Left ventricle myocardium inferior (tissue), 1 donor: ENCODE measurements around the gene CDK5RAP3. TPM values are rescaled to one million over a fixed set of nuclear protein-coding genes. Genes with fewer than 3 reads are reported as not detected.

Experiments
- DNase-seq: peaks from one replicate; pipeline ENCODE4 v3.0.0-alpha.2; 2020
- H3K27ac ChIP-seq: fragments of 200-600 bp; replicated peaks from 2 replicates; pipeline ENCODE4 v1.8.0; 2021
- H3K27me3 ChIP-seq: fragments of 200-600 bp; 2 replicates; pipeline ENCODE4 v1.8.0; 2021; ENCODE audit warnings: low read depth
- H3K36me3 ChIP-seq: fragments of 200-600 bp; 2 replicates; pipeline ENCODE4 v1.8.0; 2021
- H3K4me1 ChIP-seq: fragments of 200-600 bp; 2 replicates; pipeline ENCODE4 v1.8.0; 2021
- H3K4me3 ChIP-seq: fragments of 200-600 bp; 2 replicates; pipeline ENCODE4 v1.8.0; 2021; ENCODE audit warnings: mild to moderate bottlenecking, moderate library complexity
- H3K9me3 ChIP-seq: fragments of 200-600 bp; replicated peaks from 2 replicates; pipeline ENCODE4 v1.8.0; 2021
- intact Hi-C: fragments of 100-400 bp; cut with micrococcal nuclease; formaldehyde crosslinking; loops from one replicate; pipeline ENCODE4 v1.11.0; 2022
- total RNA-seq: library from RNA; stranded (reverse); fragmentation: NEBNext Ultra II Directional; extraction: Animal tissue kit (Norgen Biotek cat#: 25700); gene quantifications from one replicate; pipeline ENCODE4 v1.2.1, GENCODE V29; 2021
- TF ChIP-seq, protein P1 (sequence below): fragments of 200-600 bp; IDR thresholded peaks from 2 replicates; pipeline ENCODE4 v1.8.0; 2021; ENCODE audit warnings: antibody characterized with exemption, mild to moderate bottlenecking, borderline replicate concordance
- donor health status: DM: no; HTN: yes; CAD: no; lungs with severe emphysema.

CDK5RAP3 gene
- total RNA-seq, 1 donor from 2014 or later: 50.1 TPM

DNA sequence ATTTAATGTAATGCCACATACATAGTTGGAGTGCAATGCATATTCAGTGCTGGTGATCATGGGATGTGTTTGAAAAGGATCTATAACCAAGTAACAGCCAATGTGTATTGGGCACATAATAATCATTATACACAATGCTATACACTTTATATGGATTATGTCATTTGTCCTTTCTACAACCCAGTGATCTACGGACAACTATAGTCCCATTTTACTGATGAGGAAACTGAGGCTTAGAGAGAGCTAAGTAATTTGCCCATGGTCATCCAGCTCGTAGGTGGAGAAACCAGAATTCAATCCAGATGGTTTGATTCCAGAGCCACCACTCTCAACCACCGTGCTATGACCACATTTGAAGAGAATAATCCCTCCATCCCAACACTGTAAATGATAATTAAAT, 39.3 kb downstream of the CDK5RAP3 start:
- H3K27ac ChIP-seq: no peak overlapping the region
- H3K36me3 ChIP-seq: no peaks in the 10 kb centered on the region
- no peaks in the 10 kb centered on the region for H3K9me3 ChIP-seq
- intact Hi-C loops: no loop called here
- peaks cover 15% of the 10 kb centered on the region for H3K4me1 ChIP-seq
- H3K4me3 ChIP-seq: no peak overlapping the region
- H3K27me3 ChIP-seq: peaks cover 73% of the 10 kb centered on the region
- TF ChIP-seq, protein P1, sequence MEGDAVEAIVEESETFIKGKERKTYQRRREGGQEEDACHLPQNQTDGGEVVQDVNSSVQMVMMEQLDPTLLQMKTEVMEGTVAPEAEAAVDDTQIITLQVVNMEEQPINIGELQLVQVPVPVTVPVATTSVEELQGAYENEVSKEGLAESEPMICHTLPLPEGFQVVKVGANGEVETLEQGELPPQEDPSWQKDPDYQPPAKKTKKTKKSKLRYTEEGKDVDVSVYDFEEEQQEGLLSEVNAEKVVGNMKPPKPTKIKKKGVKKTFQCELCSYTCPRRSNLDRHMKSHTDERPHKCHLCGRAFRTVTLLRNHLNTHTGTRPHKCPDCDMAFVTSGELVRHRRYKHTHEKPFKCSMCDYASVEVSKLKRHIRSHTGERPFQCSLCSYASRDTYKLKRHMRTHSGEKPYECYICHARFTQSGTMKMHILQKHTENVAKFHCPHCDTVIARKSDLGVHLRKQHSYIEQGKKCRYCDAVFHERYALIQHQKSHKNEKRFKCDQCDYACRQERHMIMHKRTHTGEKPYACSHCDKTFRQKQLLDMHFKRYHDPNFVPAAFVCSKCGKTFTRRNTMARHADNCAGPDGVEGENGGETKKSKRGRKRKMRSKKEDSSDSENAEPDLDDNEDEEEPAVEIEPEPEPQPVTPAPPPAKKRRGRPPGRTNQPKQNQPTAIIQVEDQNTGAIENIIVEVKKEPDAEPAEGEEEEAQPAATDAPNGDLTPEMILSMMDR: no peak
- DNase-seq: no peak

DNA sequence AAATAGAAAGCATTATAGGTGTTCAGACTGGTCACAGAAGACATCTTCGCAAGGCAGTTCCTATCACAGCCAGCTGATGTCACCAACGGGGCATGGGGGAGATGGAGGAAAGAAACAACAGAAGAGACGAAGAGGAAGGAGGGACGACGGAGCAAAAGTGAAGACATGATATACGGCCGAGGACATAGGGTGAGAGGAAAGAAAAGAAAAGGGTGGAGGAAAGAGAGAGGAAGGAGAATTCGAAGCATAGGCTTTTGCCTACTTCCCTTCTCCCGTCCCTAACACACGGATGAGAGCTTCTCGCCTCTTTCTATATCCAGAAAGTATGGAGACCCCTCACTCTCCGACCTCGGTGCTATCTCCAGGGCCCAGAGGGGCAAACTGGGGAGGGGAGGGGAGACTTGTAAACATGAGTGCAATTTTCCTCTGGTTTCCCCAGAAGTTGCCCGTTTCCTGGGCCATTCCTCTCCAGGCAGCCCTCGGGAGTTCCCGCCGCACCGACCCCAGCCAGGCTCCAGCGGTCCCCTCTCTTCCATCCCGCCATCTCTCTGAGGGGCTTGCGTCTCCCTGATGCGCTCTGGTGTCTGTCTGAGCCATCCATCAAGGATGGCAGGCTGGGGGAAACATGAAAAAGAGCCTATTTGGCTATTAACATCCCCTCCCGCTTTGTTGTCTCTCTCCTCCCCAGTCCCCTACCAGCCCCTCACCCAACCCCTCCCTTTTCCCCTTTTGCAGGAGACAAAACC, 40.7 kb downstream of the CDK5RAP3 start:
- intact Hi-C loops: no loop called here
- TF ChIP-seq, protein P1: peak; percentile 38
- DNase-seq: no peak
- peaks cover 15% of the 10 kb centered on the region for H3K4me1 ChIP-seq
- H3K36me3 ChIP-seq: no peaks in the 10 kb centered on the region
- no peaks in the 10 kb centered on the region for H3K9me3 ChIP-seq
- H3K27ac ChIP-seq: no peak overlapping the region
- H3K4me3 ChIP-seq: peak overlapping the region; percentile 58
- H3K27me3 ChIP-seq: peaks cover 80% of the 10 kb centered on the region

DNA sequence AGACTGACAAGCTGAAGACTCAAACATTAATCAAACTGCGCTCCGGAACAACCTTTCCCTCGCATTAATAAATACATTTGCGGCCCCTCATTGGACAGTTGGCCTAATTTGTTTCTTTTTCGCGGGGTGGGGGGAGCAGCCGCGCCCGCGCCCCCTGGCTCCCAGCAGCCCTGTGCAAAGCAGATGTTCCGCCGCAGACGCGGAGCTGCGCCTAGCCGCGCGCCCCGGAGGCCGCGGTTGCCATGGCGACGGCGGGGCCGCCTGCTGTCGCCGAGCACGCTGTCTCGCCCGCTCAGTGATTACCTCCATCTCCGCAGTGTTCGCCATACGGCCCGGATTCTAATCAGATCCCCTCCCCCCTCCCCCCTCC, 41.2 kb downstream of the CDK5RAP3 start:
- intact Hi-C loops: no loop called here
- Histone ChIP-seq H3K27ac (no peak overlapping the region), H3K27me3 (peaks cover 80% of the 10 kb centered on the region), H3K4me3 (peak overlapping the region; percentile 58), H3K4me1 (peaks cover 15% of the 10 kb centered on the region), H3K9me3 (no peaks in the 10 kb centered on the region), H3K36me3 (no peaks in the 10 kb centered on the region)
- TF ChIP-seq, protein P1: no peak
- peak; percentile 26 for DNase-seq

DNA sequence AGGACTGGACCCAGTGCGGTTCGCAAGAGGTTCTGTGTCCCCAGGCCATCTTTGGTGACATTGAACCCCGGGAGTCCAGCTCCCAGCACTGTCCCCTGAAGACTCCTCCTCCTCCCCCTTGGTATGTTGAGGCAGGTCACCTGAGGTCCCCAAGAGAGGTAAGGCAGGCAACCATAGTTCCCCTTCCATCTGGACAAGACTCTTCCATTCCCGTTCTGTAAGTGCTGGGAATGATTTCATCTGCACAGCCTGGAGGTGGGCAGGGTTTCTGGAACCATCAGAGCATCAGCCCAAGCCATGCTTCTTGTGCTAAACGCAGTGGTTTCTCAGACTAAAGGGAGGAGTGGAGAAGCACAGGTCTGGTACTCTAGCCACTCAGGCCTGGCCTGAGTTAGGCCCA, 41.7 kb downstream of the CDK5RAP3 start:
- Histone ChIP-seq H3K27ac (no peak overlapping the region), H3K27me3 (peaks cover 80% of the 10 kb centered on the region), H3K4me3 (peak overlapping the region; percentile 58), H3K9me3 (no peaks in the 10 kb centered on the region), H3K4me1 (peaks cover 15% of the 10 kb centered on the region), H3K36me3 (no peaks in the 10 kb centered on the region)
- intact Hi-C loops: no loop called here
- DNase-seq: no peak
- TF ChIP-seq, protein P1: no peak

DNA sequence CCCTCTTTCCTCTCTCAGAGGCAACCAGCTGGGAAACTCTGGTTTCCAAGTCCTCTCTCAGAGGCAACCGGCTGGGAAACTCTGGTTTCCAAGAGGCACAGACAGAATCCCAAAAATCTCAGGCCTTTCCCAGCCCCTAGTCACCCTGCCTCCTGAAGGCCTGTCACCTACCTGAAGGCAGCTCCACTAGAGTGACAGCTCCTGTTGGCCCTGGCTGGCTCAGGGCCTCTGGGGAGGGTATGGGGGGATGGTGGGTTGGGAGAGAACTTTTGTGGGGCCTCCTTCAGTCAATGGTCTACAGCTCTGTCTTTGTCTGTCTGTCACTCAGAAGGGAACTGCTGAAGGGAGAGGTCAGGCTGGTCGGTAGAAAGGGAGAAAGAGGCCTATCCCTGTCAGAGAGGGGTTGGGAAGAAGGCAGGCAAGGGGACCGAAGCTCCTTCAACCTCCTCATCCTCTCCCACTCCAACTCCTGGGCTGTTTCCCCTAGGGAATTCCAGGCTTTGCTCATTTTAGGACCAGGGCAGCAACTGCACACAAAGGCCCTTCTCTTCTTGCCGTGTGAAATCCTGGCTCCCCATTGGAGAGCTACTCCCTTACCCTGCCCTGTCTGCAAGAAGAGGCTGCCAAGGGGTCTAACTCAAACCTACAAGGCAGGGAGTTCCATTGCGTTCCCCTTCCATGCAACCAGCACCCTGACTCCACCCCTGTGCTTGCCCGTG, 43.1 kb downstream of the CDK5RAP3 start:
- Histone ChIP-seq H3K4me3 (no peak overlapping the region), H3K27me3 (peaks cover 73% of the 10 kb centered on the region), H3K4me1 (peaks cover 15% of the 10 kb centered on the region), H3K9me3 (no peaks in the 10 kb centered on the region), H3K27ac (no peak overlapping the region), H3K36me3 (no peaks in the 10 kb centered on the region)
- DNase-seq: no peak
- intact Hi-C loops: no loop called here
- TF ChIP-seq, protein P1: no peak
